Kidney (tissue), 14 donors: Measurements from ENCODE around the gene MAN1B1. TPM values are rescaled to one million over a fixed set of nuclear protein-coding genes. Genes with fewer than 3 reads are reported as not detected.

Source experiments
- DNase-seq, 5 donors: peaks; one replicate each; pipeline ENCODE4 v3.0.0-alpha.2; 2013 to 2020
- FAIRE-seq: peaks from 2 replicates; lab custom pipeline; 2012; peaks lifted over from hg19 to GRCh38; lab: Jason Lieb, UNC
- H3K27ac ChIP-seq, 2 donors: one replicate each; pipeline ENCODE4 v1.7.0; 2013; ENCODE audit warnings: low read depth in 2 of 2, low read length in 2 of 2, inconsistent platforms in 1 of 2
- H3K27me3 ChIP-seq: one replicate; pipeline ENCODE4 v1.7.1; 2013; ENCODE audit warnings: low read length, inconsistent platforms; ENCODE audit not compliant: control insufficient read depth, insufficient read depth
- H3K36me3 ChIP-seq, 3 donors: one replicate each; pipeline versions ENCODE4 v1.7.0 to v1.7.1; 2013; ENCODE audit warnings: low read length in 3 of 3, control low read depth in 1 of 3, inconsistent platforms in 1 of 3; ENCODE audit not compliant: insufficient read depth in 3 of 3, control insufficient read depth in 2 of 3
- H3K4me1 ChIP-seq, 3 donors: one replicate each; pipeline versions ENCODE4 v1.7.0 to v1.7.1; 2013; ENCODE audit warnings: low read length in 3 of 3, inconsistent platforms in 1 of 3, low read depth in 1 of 3; ENCODE audit not compliant: control insufficient read depth in 2 of 3, insufficient read depth in 2 of 3
- H3K4me3 ChIP-seq, 3 donors: one replicate each; pipeline versions ENCODE4 v1.7.0 to v1.8.1; 2013; ENCODE audit warnings: low read length in 3 of 3, control low read depth in 1 of 3, inconsistent platforms in 1 of 3
- H3K9ac ChIP-seq, 3 donors: one replicate each; pipeline versions ENCODE4 v1.7.0 to v1.7.1; 2013; ENCODE audit warnings: low read length in 3 of 3, control low read depth in 1 of 3, inconsistent platforms in 1 of 3
- H3K9me3 ChIP-seq, 3 donors: one replicate each; pipeline versions ENCODE4 v1.7.0 to v1.7.1; 2013; ENCODE audit warnings: low read length in 3 of 3, control low read depth in 1 of 3, inconsistent platforms in 1 of 3; ENCODE audit not compliant: control insufficient read depth in 2 of 3, insufficient read depth in 1 of 3
- intact Hi-C: fragments of 100-400 bp; cut with DNase I; formaldehyde crosslinking; loops from one replicate; pipeline ENCODE4 v1.11.1; 2022
- polyA plus RNA-seq: library from polyadenylated mRNA; stranded (reverse); fragments of 350-450 nt; fragmentation: Illumina TruSeq; extraction: RNeasy Lipid Tissue Mini Kit (QIAGEN cat#74804); gene quantifications from one replicate; pipeline ENCODE4 v1.2.3, GENCODE V29; 2014; ENCODE audit warnings: low read depth, low replicate concordance; ENCODE audit not compliant: insufficient read depth
- total RNA-seq: library from RNA; stranded (reverse); fragmentation: NEBNext Ultra II Directional; extraction: Animal tissue kit (Norgen Biotek cat#: 25700); gene quantifications from one replicate; pipeline ENCODE4 v1.2.1, GENCODE V29; 2021
- TF ChIP-seq, protein P1 (sequence below): IDR thresholded peaks from 3 replicates; pipeline ENCODE4 v1.5.1; 2012; ENCODE audit warnings: mild to moderate bottlenecking, moderate library complexity, borderline replicate concordance; ENCODE audit not compliant: insufficient read depth; ENCODE audit errors: extremely low read depth
- donor health status: control.
- donor health status: control.
- donor health status: control.
- donor health status: control.
- donor health status: control.
- donor health status: DM: yes; HTN: yes; CAD: no.
- donor health status: Normal renal cell carcinoma (clear cell type).

Gene MAN1B1
- total and polyA plus RNA-seq, 2 donors from 2014 or later: 57.3 to 63.2 TPM

DNA sequence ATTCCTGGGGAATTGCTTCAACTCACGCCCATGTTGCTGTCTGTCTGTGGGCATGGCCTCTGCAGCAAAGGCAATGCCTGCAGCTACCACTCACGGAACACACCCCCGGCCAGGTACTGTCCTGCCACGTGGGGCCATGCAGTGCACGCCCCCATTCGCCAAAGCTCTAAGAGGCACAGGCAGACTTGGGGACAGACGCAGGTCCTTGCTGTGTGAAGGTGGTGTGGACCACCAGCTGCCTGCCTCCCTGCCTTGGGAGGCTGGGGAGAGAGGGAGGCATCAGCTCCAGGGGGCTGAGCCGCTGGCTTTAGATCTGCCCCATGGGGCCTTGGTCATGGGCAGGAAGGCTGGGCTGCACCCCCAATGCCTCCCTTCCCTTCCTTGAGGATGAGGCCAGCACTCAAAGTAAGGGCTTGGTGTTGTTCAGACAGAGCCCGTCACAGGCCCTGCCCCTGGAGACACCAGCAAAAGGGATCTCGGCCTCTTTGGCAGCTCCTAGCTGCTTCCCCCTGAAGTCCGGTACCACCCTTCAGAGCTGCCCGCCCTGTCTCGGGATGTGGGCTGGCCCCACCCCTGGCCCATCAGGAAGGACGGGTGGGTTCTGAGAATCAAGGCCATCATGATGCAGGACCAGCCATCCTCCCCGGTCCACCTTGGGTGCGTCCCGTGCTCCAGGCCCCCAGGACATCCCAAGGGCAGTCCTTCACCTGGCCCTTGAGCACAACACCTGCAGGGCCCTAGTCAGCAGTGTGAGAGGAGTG is 54.4 kb downstream of the MAN1B1 start:
- Histone ChIP-seq H3K36me3 (no peaks in the 10 kb centered on the region), H3K27me3 (peaks cover 23% of the 10 kb centered on the region), H3K9me3 (no peaks in the 10 kb centered on the region), H3K4me3 (no peak overlapping the region), H3K4me1 (no peaks in the 10 kb centered on the region), H3K27ac (no peak overlapping the region), H3K9ac (no peak overlapping the region)
- FAIRE-seq (no peak), DNase-seq (no peak)
- intact Hi-C loops: no loop called here
- TF ChIP-seq, protein P1, sequence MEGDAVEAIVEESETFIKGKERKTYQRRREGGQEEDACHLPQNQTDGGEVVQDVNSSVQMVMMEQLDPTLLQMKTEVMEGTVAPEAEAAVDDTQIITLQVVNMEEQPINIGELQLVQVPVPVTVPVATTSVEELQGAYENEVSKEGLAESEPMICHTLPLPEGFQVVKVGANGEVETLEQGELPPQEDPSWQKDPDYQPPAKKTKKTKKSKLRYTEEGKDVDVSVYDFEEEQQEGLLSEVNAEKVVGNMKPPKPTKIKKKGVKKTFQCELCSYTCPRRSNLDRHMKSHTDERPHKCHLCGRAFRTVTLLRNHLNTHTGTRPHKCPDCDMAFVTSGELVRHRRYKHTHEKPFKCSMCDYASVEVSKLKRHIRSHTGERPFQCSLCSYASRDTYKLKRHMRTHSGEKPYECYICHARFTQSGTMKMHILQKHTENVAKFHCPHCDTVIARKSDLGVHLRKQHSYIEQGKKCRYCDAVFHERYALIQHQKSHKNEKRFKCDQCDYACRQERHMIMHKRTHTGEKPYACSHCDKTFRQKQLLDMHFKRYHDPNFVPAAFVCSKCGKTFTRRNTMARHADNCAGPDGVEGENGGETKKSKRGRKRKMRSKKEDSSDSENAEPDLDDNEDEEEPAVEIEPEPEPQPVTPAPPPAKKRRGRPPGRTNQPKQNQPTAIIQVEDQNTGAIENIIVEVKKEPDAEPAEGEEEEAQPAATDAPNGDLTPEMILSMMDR: no peak

DNA sequence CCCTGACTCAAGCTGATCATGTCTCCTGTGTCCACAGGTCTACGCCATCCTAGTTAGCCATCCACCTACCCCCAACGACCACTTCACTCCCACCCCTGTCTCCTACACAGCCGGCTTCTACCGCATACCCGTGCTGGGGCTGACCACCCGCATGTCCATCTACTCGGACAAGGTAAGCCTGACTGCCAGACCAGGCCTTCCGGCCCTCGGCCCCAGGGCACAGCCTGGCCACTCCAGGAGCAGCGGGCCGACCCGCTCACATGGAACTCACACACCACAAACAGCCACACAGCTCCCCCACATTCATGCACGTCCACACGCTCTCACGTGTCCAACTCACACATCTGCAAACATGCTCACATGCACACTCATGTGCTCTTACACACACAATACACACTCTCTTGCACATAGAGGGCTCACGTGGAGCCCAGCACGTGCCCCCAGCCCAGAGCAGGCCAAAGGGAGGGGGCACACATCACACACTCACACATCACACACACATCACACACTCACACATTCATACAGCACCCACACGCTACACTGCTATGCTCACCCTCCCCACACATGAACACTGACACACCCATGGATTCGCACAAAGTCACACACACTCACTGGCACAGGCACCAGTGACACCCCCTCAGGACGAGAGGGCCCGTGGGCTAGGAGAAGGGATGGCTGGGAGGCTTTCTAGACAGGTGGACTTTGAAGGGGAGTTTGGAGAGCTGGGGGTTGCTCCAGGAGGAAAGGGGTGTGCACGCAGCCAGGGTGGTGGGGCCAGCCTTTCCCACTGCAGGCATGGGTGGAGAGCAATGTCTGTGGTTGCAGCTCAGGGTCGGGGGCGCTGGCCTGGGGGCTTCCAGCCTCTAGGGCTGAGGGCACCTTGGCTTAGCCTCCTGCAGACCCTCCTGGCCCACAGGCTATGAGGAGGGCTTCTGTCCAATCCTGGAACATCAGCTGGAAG is 55.5 kb downstream of the MAN1B1 start:
- peaks cover 24% of the 10 kb centered on the region for H3K27me3 ChIP-seq
- no peak overlapping the region for H3K4me3 ChIP-seq
- H3K36me3 ChIP-seq: no peaks in the 10 kb centered on the region
- FAIRE-seq: no peak
- intact Hi-C loops: no loop called here
- no peak overlapping the region for H3K27ac ChIP-seq
- DNase-seq: no peak
- H3K9me3 ChIP-seq: no peaks in the 10 kb centered on the region
- TF ChIP-seq, protein P1: no peak
- H3K9ac ChIP-seq: no peak overlapping the region
- H3K4me1 ChIP-seq: no peaks in the 10 kb centered on the region

DNA sequence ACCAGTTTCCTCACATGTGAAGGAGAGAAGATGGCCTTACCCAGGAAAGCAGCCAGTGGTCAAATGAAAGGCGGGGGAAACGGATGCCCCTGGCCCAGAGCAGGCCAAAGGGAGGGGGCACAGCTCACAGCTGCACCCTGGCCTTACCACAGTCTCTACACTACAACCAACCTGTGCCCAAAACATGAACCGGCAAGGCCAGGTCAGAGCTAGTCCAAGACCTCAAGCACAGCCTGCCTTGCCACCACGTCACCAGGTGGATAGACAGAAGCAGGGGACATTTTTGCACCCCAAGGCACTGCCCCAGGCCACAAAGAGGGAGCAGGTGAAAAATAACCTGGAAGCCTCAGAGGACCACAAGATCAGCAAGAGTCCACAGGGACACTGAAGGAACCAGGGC is 56.7 kb downstream of the MAN1B1 start:
- TF ChIP-seq, protein P1: no peak
- H3K27me3 ChIP-seq: peaks cover 18% of the 10 kb centered on the region

More for the DNA sequence above, 56.7 kb downstream of the MAN1B1 start:
- Histone ChIP-seq H3K36me3 (no peaks in the 10 kb centered on the region), H3K4me1 (no peaks in the 10 kb centered on the region), H3K9me3 (no peaks in the 10 kb centered on the region), H3K9ac (no peak overlapping the region), H3K27ac (no peak overlapping the region), H3K4me3 (no peak overlapping the region)
- DNase-seq (no peak), FAIRE-seq (no peak)
- intact Hi-C loops: no loop called here
